Spleen (tissue), 11 donors: ENCODE measurements around the gene ZNF524. TPM values are rescaled to one million over a fixed set of nuclear protein-coding genes. Genes with fewer than 3 reads are reported as not detected.

Experiments used
- DNase-seq: peaks from one replicate; pipeline ENCODE4 v3.0.0-alpha.2; 2020
- H3K27ac ChIP-seq, 8 donors: fragments of 200-600 bp; sonication (generic) in 7 of 8; 1 replicate in 4 of 8; 2 replicates in 4 of 8; pipeline versions ENCODE4 v1.5.0 to v1.8.0; 2016 to 2021; ENCODE audit warnings: inconsistent platforms in 4 of 8, mild to moderate bottlenecking in 4 of 8, moderate library complexity in 1 of 8
- H3K27me3 ChIP-seq, 7 donors: fragments of 200-600 bp; sonication (generic) in 6 of 7; replicated peaks in 1 of 7; 1 replicate in 4 of 7; 2 replicates in 3 of 7; pipeline versions ENCODE4 v1.5.0 to v1.8.0; 2016 to 2021; ENCODE audit warnings: inconsistent platforms in 3 of 7, mild to moderate bottlenecking in 1 of 7
- H3K36me3 ChIP-seq, 6 donors: fragments of 200-600 bp; sonication (generic) in 5 of 6; 1 replicate in 4 of 6; 2 replicates in 2 of 6; pipeline versions ENCODE4 v1.5.0 to v1.8.0; 2016 to 2021; ENCODE audit warnings: inconsistent platforms in 2 of 6
- H3K4me1 ChIP-seq, 6 donors: fragments of 200-600 bp; sonication (generic) in 5 of 6; 1 replicate in 3 of 6; 2 replicates in 3 of 6; pipeline versions ENCODE4 v1.5.0 to v1.8.0; 2016 to 2021; ENCODE audit warnings: inconsistent platforms in 3 of 6
- H3K4me3 ChIP-seq, 8 donors: fragments of 200-600 bp; sonication (generic) in 7 of 8; 1 replicate in 4 of 8; 2 replicates in 4 of 8; pipeline versions ENCODE4 v1.5.0 to v1.8.0; 2016 to 2021; ENCODE audit warnings: inconsistent platforms in 4 of 8, mild to moderate bottlenecking in 4 of 8, moderate library complexity in 2 of 8
- H3K9me3 ChIP-seq, 8 donors: fragments of 200-600 bp; sonication (generic) in 7 of 8; 1 replicate in 4 of 8; 2 replicates in 4 of 8; pipeline versions ENCODE4 v1.5.0 to v1.8.0; 2016 to 2021; ENCODE audit warnings: inconsistent platforms in 4 of 8
- POLR2A ChIP-seq, 3 donors: fragments of 450-650 bp; IDR thresholded peaks; one replicate each; pipeline ENCODE4 v1.5.1; 2017; ENCODE audit warnings: antibody characterized with exemption in 3 of 3, mild to moderate bottlenecking in 1 of 3
- POLR2AphosphoS5 ChIP-seq, 3 donors: sonication (generic); formaldehyde crosslinking; IDR thresholded peaks; one replicate each; pipeline ENCODE4 v1.5.1; 2017; ENCODE audit warnings: antibody characterized with exemption in 3 of 3
- WGBS, 5 donors: extraction: QIAGEN DNeasy Blood & Tissue Kit in 3 of 5; methylation state at CpG; one replicate each; pipeline versions ENCODE4 v1.1.5 to v1.1.7; 2013 to 2018; 5-methylcytosine and 5-hydroxymethylcytosine counted together
- intact Hi-C: fragments of 100-400 bp; cut with DNase I; formaldehyde crosslinking; loops from one replicate; pipeline ENCODE4 v1.15.0; 2023; ENCODE audit warnings: low total_unique reads
- polyA plus RNA-seq, 3 donors: library from polyadenylated mRNA; stranded (reverse); fragments of 200-250 nt; gene quantifications; one replicate each; pipeline ENCODE4 v1.2.1, GENCODE V29; 2013
- total RNA-seq, 7 donors: library from RNA; depleted of rRNA in 3 of 7; stranded (reverse); fragments of >200 nt in 3 of 7; fragmentation: NEBNext Ultra II Directional in 4 of 7; extraction: Animal tissue kit (Norgen Biotek cat#: 25700) in 4 of 7; gene quantifications; one replicate each; pipeline versions ENCODE4 v1.1.0 to v1.2.1, GENCODE V29; 2016 to 2021
- TF ChIP-seq, protein P1 (sequence below), 11 experiments: fragments of 200-600 bp in 7 of 11; fragments of 450-650 bp in 4 of 11; sonication (generic) in 4 of 11; IDR thresholded peaks in 8 of 11; conservative IDR thresholded peaks in 3 of 11; 1 replicate in 7 of 11; 2 replicates in 4 of 11; pipeline versions ENCODE4 v1.4.0 to v1.8.0; 2016 to 2021; ENCODE audit warnings: antibody characterized with exemption in 11 of 11, inconsistent platforms in 4 of 11, mild to moderate bottlenecking in 1 of 11
- donor health status: healthy with polysubstance abuse.
- donor health status: DM: no; HTN: no; CAD: no; lungs with moderate emphysema.
- donor health status: DM: no; HTN: no; CAD: no.
- donor health status: Bipolar disorder and iron deficiency.
- donor health status: healthy.
- donor health status: DM: no; HTN: no; CAD: no.
- donor health status: DM: yes; HTN: yes; CAD: no.

ZNF524 gene
- total and polyA plus RNA-seq, 10 donors: 19.7 to 57.8 (median 30.2) TPM

GRCh38 chr19:55626350-55626749 lies 26.3 kb downstream of the ZNF524 start:
- DNase-seq: no peak
- intact Hi-C loops: no loop called here
- TF ChIP-seq POLR2AphosphoS5 (IDR thresholded peaks at IDR 0.05) (peak in 1 of 3 donors; percentile 56), POLR2A (IDR thresholded peaks at IDR 0.05) (no peak)
- TF ChIP-seq, protein P1, sequence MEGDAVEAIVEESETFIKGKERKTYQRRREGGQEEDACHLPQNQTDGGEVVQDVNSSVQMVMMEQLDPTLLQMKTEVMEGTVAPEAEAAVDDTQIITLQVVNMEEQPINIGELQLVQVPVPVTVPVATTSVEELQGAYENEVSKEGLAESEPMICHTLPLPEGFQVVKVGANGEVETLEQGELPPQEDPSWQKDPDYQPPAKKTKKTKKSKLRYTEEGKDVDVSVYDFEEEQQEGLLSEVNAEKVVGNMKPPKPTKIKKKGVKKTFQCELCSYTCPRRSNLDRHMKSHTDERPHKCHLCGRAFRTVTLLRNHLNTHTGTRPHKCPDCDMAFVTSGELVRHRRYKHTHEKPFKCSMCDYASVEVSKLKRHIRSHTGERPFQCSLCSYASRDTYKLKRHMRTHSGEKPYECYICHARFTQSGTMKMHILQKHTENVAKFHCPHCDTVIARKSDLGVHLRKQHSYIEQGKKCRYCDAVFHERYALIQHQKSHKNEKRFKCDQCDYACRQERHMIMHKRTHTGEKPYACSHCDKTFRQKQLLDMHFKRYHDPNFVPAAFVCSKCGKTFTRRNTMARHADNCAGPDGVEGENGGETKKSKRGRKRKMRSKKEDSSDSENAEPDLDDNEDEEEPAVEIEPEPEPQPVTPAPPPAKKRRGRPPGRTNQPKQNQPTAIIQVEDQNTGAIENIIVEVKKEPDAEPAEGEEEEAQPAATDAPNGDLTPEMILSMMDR (IDR thresholded peaks at IDR 0.05 in 8 of 11, conservative IDR thresholded peaks at IDR 0.05 in 3 of 11): no peak
- WGBS, 5 donors: 73 to 87% (median 76%) methylated on average over 11 of the region's 11 CpGs
- Histone ChIP-seq H3K4me3 (no peak overlapping the region), H3K9me3 (no peaks in the 10 kb centered on the region), H3K4me1 (peaks cover 0 to 57% (median 26%) of the 10 kb centered on the region in 6 donors), H3K27me3 (no peaks in the 10 kb centered on the region), H3K27ac (peak overlapping the region in 4 of 8 donors; percentile 17 to 48 (median 32)), H3K36me3 (peaks cover 0 to 13% (median 8%) of the 10 kb centered on the region in 6 donors)

DNA sequence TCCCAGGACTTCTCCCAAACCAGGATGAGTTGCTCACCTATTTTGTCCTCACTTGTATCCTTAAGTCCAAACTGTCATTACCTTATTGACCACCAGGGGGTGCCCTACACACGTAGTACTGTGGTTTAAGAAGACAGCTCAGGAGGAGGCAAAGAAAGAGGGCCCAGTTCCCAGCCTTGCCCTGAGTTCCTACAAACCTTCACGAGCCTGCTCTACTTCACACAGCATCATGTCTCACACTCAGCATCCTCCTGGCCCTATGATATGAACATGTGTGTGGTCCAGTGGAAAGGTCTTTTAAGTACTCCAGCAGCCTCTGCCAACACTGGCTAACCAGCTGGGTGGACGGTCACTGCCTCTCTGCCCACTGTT lies 32.4 kb downstream of the ZNF524 start:
- TF ChIP-seq, protein P1 (IDR thresholded peaks at IDR 0.05 in 8 of 11, conservative IDR thresholded peaks at IDR 0.05 in 3 of 11): peak; percentile 71 to 95 (median 87)
- TF ChIP-seq POLR2A (IDR thresholded peaks at IDR 0.05): no peak
- peak overlapping the region in 4 of 8 donors; percentile 21 to 56 (median 33) for H3K27ac ChIP-seq
- H3K4me1 ChIP-seq: peaks cover 21 to 52% (median 43%) of the 10 kb centered on the region in 6 donors
- H3K27me3 ChIP-seq: no peaks in the 10 kb centered on the region
- no peak overlapping the region for H3K4me3 ChIP-seq
- WGBS, 5 donors: 27 to 32% (median 32%) methylated on average over 3 of the region's 3 CpGs
- intact Hi-C loops: loop anchor here (2.0 kb wide), 1 partner anchor 116 kb away; no protein-coding TSS in a partner anchor
- no peak for DNase-seq
- H3K36me3 ChIP-seq: no peaks in the 10 kb centered on the region
- H3K9me3 ChIP-seq: no peaks in the 10 kb centered on the region

GRCh38 chr19:55633861-55634260 lies 33.8 kb downstream of the ZNF524 start:
- peak overlapping the region in 1 of 8 donors; percentile 82 for H3K4me3 ChIP-seq
- H3K9me3 ChIP-seq: no peaks in the 10 kb centered on the region
- WGBS, 5 donors: 60 to 85% (median 83%) methylated on average over 8 of the region's 8 CpGs
- intact Hi-C loops: loop anchor here (2.0 kb wide), 1 partner anchor 117 kb away; no protein-coding TSS in a partner anchor
- peaks cover 26 to 66% (median 53%) of the 10 kb centered on the region in 6 donors for H3K4me1 ChIP-seq
- no peak for TF ChIP-seq POLR2AphosphoS5 (IDR thresholded peaks at IDR 0.05)
- TF ChIP-seq POLR2A (IDR thresholded peaks at IDR 0.05): no peak
- TF ChIP-seq, protein P1 (IDR thresholded peaks at IDR 0.05 in 8 of 11, conservative IDR thresholded peaks at IDR 0.05 in 3 of 11): no peak
- no peak for DNase-seq
- peak overlapping the region in 6 of 8 donors; percentile 96 to 99 (median 98) for H3K27ac ChIP-seq
- H3K36me3 ChIP-seq: peaks cover 0 to 9% (median 3%) of the 10 kb centered on the region in 6 donors
- H3K27me3 ChIP-seq: no peaks in the 10 kb centered on the region

DNA sequence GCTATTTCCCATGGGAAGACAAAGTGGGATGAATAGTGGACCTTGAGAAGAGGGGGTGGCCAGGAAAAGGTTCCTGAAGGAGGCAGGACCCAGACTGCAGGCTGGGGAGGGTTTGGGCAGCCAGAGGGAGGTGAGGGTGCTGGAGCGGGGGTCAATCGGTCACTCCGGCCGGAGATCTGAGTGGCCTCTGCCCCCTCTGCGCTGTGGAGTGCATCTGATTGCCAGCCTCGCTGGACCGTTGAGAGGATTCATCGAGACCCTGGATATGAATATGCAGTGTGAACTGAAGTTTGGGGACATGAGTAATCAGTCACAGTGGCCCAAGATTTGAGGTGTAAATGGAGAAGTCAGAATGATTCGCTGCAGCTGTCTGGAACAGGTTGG lies 35.2 kb downstream of the ZNF524 start:
- Histone ChIP-seq H3K9me3 (no peaks in the 10 kb centered on the region), H3K27me3 (no peaks in the 10 kb centered on the region), H3K36me3 (peaks cover 0 to 9% (median 3%) of the 10 kb centered on the region in 6 donors), H3K4me1 (peaks cover 34 to 81% (median 67%) of the 10 kb centered on the region in 6 donors), H3K27ac (peak overlapping the region; percentile 95 to 99 (median 98)), H3K4me3 (peak overlapping the region; percentile 66 to 85 (median 70))
- WGBS, 5 donors: 6 to 16% (median 13%) methylated on average over 9 of the region's 9 CpGs
- TF ChIP-seq, protein P1 (IDR thresholded peaks at IDR 0.05 in 8 of 11, conservative IDR thresholded peaks at IDR 0.05 in 3 of 11): no peak
- TF ChIP-seq POLR2AphosphoS5 (IDR thresholded peaks at IDR 0.05) (no peak), POLR2A (IDR thresholded peaks at IDR 0.05) (no peak)
- intact Hi-C loops: no loop called here
- DNase-seq: no peak
